Measurements from ENCODE around the gene SMO.

DNA sequence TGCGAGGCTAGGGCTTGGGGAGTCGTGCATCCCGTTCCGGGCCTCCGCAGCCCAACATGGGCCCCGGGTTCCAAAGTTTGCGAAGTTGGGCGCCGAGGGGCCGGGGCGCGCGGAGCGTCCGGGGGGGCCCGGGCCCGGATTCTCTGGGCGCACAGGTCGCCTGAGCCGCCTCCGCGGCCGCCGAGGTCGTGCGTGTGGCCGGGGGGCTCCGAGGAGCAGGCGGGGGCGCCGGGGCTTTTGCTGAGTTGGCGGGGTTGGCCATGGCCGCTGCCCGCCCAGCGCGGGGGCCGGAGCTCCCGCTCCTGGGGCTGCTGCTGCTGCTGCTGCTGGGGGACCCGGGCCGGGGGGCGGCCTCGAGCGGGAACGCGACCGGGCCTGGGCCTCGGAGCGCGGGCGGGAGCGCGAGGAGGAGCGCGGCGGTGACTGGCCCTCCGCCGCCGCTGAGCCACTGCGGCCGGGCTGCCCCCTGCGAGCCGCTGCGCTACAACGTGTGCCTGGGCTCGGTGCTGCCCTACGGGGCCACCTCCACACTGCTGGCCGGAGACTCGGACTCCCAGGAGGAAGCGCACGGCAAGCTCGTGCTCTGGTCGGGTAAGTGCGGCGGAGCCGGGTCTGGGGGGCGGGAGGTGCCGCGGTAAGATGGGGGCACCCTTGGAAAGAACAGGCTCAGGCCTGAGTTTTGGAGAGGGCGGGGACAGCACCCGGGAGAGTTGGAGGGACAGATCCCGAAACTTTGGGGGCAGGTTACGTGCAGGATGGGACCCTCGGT, 643 bp downstream of the SMO start:
- TF ChIP-seq, protein P1, sequence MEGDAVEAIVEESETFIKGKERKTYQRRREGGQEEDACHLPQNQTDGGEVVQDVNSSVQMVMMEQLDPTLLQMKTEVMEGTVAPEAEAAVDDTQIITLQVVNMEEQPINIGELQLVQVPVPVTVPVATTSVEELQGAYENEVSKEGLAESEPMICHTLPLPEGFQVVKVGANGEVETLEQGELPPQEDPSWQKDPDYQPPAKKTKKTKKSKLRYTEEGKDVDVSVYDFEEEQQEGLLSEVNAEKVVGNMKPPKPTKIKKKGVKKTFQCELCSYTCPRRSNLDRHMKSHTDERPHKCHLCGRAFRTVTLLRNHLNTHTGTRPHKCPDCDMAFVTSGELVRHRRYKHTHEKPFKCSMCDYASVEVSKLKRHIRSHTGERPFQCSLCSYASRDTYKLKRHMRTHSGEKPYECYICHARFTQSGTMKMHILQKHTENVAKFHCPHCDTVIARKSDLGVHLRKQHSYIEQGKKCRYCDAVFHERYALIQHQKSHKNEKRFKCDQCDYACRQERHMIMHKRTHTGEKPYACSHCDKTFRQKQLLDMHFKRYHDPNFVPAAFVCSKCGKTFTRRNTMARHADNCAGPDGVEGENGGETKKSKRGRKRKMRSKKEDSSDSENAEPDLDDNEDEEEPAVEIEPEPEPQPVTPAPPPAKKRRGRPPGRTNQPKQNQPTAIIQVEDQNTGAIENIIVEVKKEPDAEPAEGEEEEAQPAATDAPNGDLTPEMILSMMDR (IDR thresholded peaks at IDR 0.05): no peak
- TF ChIP-seq POLR2AphosphoS5 (IDR thresholded peaks at IDR 0.05; ENCODE audit: low read depth, low read length): no peak
